Measurements from ENCODE around the gene DRICH1. TPM values are rescaled to one million over a fixed set of nuclear protein-coding genes. Genes with fewer than 3 reads are reported as not detected.
"Not testable (repeated sequence)": the region's sequence is repeated elsewhere in the genome, so short reads cannot be mapped to it uniquely, and the experiment has no call there.

DRICH1 gene
- total and polyA plus RNA-seq, 3 experiments from 2014 or later: 0.47 to 0.66 TPM; not detected in 1

DNA sequence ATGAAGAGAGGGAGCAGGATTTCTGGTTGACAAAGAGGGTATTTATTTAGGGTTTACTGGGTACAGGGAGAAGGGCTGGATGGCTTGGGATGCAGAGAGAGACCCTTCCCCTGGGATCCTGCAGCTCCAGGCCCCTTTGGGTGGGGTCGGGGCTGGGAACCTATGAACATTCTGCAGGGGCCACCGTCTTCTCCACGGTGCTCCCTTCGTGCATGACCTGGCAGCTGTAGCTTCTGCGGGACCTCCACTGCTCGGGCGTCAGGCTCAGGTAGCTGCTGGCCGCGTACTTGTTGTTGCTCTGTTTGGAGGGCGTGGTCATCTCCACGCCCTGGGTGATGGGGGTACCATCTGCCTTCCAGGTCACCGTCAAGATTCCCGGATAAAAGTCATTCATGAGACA lies 59.0 kb downstream of the DRICH1 start:
- H3K27me3 ChIP-seq (ENCODE audit: insufficient read depth, low read length, poor library complexity, severe bottlenecking); H3K4me3 ChIP-seq (ENCODE audit: low read length); POLR2A ChIA-PET; H3K27ac ChIP-seq (ENCODE audit: low read depth, low read length); H3K4me1 ChIP-seq (ENCODE audit: insufficient read depth, low read length); H3K4me3 Mint-ChIP-seq; H3K36me3 ChIP-seq (ENCODE audit: insufficient read depth, low read length); H3K27ac Mint-ChIP-seq; H3K36me3 Mint-ChIP-seq; H3K9me3 ChIP-seq (ENCODE audit: low read length); CTCF ChIA-PET; H3K4me1 Mint-ChIP-seq; H3K9me3 Mint-ChIP-seq; DNase-seq: not testable (repeated sequence)
- H3K27me3 Mint-ChIP-seq: peaks cover 21 to 25% of the 10 kb centered on the region in 2 donors

DNA sequence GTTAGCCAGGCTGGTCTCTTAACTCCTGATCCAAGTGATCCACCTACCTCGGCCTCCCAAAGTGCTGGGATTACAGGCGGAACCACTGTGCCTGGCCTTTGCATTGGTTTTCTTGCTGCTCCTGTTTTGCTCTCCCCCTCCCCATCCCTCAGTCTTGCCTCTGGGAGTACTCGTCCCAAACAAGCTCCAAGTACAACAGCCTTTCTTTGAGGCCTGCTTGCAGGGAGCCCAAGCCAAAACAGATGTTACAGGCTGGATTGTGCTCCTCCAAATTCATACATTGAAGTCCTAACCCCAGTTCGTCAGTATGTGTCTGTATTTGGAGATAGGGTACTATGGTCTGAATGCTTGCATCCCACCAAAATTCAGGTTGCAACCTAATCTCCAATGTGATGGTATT lies 60.6 kb downstream of the DRICH1 start:
- peaks cover 5% of the 10 kb centered on the region for H3K27me3 ChIP-seq (ENCODE audit: insufficient read depth, low read length, poor library complexity, severe bottlenecking)
- peaks cover 27% of the 10 kb centered on the region in 2 donors for H3K27me3 Mint-ChIP-seq
- no peak overlapping the region for H3K4me3 Mint-ChIP-seq
- H3K4me1 Mint-ChIP-seq: peaks cover 0 to 3% (median 0%) of the 10 kb centered on the region in 3 donors
- ChIA-PET POLR2A (no interaction called here), CTCF (no interaction called here)
- peaks cover 0 to 4% (median 0%) of the 10 kb centered on the region in 3 donors for H3K36me3 Mint-ChIP-seq
- DNase-seq: no peak
- H3K9me3 Mint-ChIP-seq: peaks cover 0 to 3% (median 0%) of the 10 kb centered on the region in 5 donors
- no peak overlapping the region for H3K27ac Mint-ChIP-seq
- no peaks in the 10 kb centered on the region for H3K36me3 ChIP-seq (ENCODE audit: insufficient read depth, low read length)
- H3K4me1 ChIP-seq (ENCODE audit: insufficient read depth, low read length): no peaks in the 10 kb centered on the region
- H3K9me3 ChIP-seq (ENCODE audit: low read length): no peaks in the 10 kb centered on the region
- no peak overlapping the region for H3K4me3 ChIP-seq (ENCODE audit: low read length)
- H3K27ac ChIP-seq (ENCODE audit: low read depth, low read length): no peak overlapping the region

DNA sequence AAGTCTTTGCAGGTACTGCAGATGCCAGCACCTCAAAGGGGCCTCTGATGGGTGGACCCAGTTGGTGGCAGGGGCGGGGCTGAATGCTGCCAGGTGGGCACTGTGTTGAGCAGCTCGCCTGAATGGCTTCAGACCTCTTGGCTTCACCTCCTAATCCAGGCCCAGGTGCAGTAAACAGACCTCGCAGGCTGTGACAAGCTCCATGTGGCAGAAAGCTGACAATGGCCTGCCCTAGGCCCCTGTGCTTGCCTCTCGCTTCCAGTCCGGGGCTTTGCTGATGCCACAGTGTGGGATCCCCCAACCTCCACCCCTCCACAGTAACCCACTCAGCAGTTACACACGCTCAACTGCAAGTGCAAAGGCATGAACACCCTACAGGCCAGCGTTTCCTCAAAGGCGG lies 61.4 kb downstream of the DRICH1 start:
- DNase-seq: no peak
- H3K4me3 ChIP-seq (ENCODE audit: low read length): no peak overlapping the region
- Mint-ChIP-seq H3K36me3 (peaks cover 0 to 4% (median 0%) of the 10 kb centered on the region in 3 donors), H3K9me3 (peaks cover 0 to 3% (median 0%) of the 10 kb centered on the region in 5 donors), H3K27ac (no peak overlapping the region), H3K4me1 (peaks cover 0 to 6% (median 2%) of the 10 kb centered on the region in 3 donors), H3K27me3 (peaks cover 23 to 25% of the 10 kb centered on the region in 2 donors), H3K4me3 (no peak overlapping the region)
- no peaks in the 10 kb centered on the region for H3K9me3 ChIP-seq (ENCODE audit: low read length)
- H3K27ac ChIP-seq (ENCODE audit: low read depth, low read length): no peak overlapping the region
- H3K36me3 ChIP-seq (ENCODE audit: insufficient read depth, low read length): no peaks in the 10 kb centered on the region
- H3K4me1 ChIP-seq (ENCODE audit: insufficient read depth, low read length): no peaks in the 10 kb centered on the region
- POLR2A ChIA-PET: no interaction called here
- CTCF ChIA-PET: no interaction called here
- peaks cover 9% of the 10 kb centered on the region for H3K27me3 ChIP-seq (ENCODE audit: insufficient read depth, low read length, poor library complexity, severe bottlenecking)

DNA sequence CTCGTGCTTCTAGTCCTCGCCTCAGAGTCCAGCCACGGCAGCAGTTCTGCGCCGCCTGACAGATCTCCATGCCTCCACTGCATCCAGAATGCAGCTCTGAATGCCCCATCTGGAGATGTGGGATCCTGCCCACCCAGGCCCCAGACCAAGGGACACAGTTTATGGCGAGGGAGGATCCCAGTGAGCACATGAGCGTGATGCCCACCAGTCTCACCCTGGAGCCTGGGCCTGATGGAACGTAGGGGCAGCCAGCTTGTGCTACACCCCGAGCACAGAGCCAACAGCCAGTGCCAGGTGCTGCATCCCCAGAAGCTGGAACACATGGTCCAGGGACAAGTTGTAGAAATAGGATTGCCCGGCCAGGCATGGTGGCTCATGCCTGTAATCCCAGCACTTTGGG lies 62.4 kb downstream of the DRICH1 start:
- no peak overlapping the region for H3K4me3 Mint-ChIP-seq
- ChIA-PET POLR2A (no interaction called here), CTCF (no interaction called here)
- H3K4me3 ChIP-seq (ENCODE audit: low read length): no peak overlapping the region
- H3K4me1 Mint-ChIP-seq: peaks cover 0 to 10% (median 5%) of the 10 kb centered on the region in 3 donors
- H3K9me3 ChIP-seq (ENCODE audit: low read length): no peaks in the 10 kb centered on the region
- peaks cover 0 to 3% (median 0%) of the 10 kb centered on the region in 5 donors for H3K9me3 Mint-ChIP-seq
- H3K27ac Mint-ChIP-seq: no peak overlapping the region
- DNase-seq: no peak
- H3K27me3 Mint-ChIP-seq: peaks cover 21 to 25% of the 10 kb centered on the region in 2 donors
- H3K36me3 ChIP-seq (ENCODE audit: insufficient read depth, low read length): no peaks in the 10 kb centered on the region
- peaks cover 0 to 4% (median 0%) of the 10 kb centered on the region in 3 donors for H3K36me3 Mint-ChIP-seq
- no peaks in the 10 kb centered on the region for H3K4me1 ChIP-seq (ENCODE audit: insufficient read depth, low read length)
- H3K27ac ChIP-seq (ENCODE audit: low read depth, low read length): no peak overlapping the region
- H3K27me3 ChIP-seq (ENCODE audit: insufficient read depth, low read length, poor library complexity, severe bottlenecking): peaks cover 14% of the 10 kb centered on the region

DNA sequence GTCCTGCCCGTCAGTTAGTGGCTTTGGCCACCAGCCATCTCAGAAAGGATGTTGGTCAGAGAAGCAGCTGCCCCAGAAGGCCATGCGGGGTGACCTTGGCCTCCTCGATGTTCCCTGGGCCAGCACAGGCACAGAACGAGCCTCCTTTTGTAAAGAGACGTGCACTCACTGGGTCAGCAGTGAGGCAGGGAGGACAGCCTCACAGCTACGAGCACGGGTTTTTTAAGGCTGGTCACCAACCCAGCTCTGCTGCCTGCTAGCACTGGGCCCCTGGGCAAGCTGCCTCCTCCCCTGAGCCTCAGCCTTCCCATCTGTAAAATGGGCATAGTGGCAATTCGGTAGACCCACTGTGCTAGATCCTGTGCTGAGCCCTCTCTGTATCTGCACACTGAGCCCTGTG lies 62.8 kb downstream of the DRICH1 start:
- DNase-seq: no peak
- Histone ChIP-seq H3K9me3 (ENCODE audit: low read length) (no peaks in the 10 kb centered on the region), H3K4me1 (ENCODE audit: insufficient read depth, low read length) (no peaks in the 10 kb centered on the region), H3K27me3 (ENCODE audit: insufficient read depth, low read length, poor library complexity, severe bottlenecking) (peaks cover 14% of the 10 kb centered on the region), H3K4me3 (ENCODE audit: low read length) (no peak overlapping the region), H3K36me3 (ENCODE audit: insufficient read depth, low read length) (no peaks in the 10 kb centered on the region), H3K27ac (ENCODE audit: low read depth, low read length) (no peak overlapping the region)
- no peak overlapping the region for H3K4me3 Mint-ChIP-seq
- CTCF ChIA-PET: no interaction called here
- peaks cover 0 to 10% (median 5%) of the 10 kb centered on the region in 3 donors for H3K4me1 Mint-ChIP-seq
- no peak overlapping the region for H3K27ac Mint-ChIP-seq
- peaks cover 0 to 3% (median 0%) of the 10 kb centered on the region in 5 donors for H3K9me3 Mint-ChIP-seq
- peaks cover 25 to 29% of the 10 kb centered on the region in 2 donors for H3K27me3 Mint-ChIP-seq
- peaks cover 0 to 4% (median 0%) of the 10 kb centered on the region in 3 donors for H3K36me3 Mint-ChIP-seq
- POLR2A ChIA-PET: no interaction called here

DNA sequence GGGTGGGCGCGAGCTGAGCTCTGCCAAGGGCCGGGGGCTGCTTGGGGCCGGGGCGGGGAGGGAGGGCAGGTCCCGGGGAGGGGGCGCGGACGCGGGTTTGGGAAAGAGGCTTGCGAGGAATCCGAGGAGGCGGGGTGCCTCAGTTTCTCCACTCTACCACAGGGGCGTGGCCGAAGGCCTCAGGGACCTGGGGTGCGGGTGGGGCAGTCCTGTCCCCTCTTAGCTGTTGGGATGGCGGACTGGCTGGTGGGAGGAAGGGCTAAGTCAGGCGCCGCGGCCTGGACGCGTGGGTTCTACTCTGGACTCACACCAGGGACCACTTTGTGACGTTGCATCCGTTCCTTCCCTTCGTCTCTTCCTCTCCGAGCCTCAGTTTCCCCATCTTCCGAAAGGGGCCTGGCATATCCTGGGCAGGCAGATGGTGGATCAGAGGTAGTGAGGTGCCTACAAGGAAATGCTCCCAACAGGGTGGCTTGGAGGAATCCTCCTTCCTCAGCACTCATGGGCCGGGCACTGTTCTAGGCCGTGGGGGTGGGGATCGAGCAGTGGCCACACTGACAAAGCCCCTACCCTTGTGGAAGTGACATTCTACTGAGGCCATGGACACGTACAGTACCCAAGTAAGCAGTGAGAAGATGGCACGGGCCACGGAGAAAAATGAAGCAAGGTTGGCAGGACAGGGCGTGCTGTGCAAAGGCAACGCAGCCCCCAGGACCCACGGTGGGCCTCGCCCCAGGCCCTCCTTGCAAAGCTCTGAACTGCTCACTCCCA lies 65.2 kb downstream of the DRICH1 start:
- no peaks in the 10 kb centered on the region for H3K36me3 ChIP-seq (ENCODE audit: insufficient read depth, low read length)
- Mint-ChIP-seq H3K36me3 (peaks cover 0 to 3% (median 0%) of the 10 kb centered on the region in 3 donors), H3K9me3 (peaks cover 0 to 2% (median 0%) of the 10 kb centered on the region in 5 donors), H3K27me3 (peaks cover 33 to 42% of the 10 kb centered on the region in 2 donors), H3K4me1 (peaks cover 0 to 10% (median 5%) of the 10 kb centered on the region in 3 donors), H3K4me3 (peak overlapping the region in 6 of 7 donors; percentile 36 to 70 (median 54)), H3K27ac (peak overlapping the region in 1 of 8 donors; percentile 34)
- ChIA-PET CTCF (no interaction called here), POLR2A (no interaction called here)
- no peak overlapping the region for H3K4me3 ChIP-seq (ENCODE audit: low read length)
- H3K27ac ChIP-seq (ENCODE audit: low read depth, low read length): no peak overlapping the region
- H3K4me1 ChIP-seq (ENCODE audit: insufficient read depth, low read length): no peaks in the 10 kb centered on the region
- H3K9me3 ChIP-seq (ENCODE audit: low read length): no peaks in the 10 kb centered on the region
- H3K27me3 ChIP-seq (ENCODE audit: insufficient read depth, low read length, poor library complexity, severe bottlenecking): peaks cover 14% of the 10 kb centered on the region
- DNase-seq: no peak

DNA sequence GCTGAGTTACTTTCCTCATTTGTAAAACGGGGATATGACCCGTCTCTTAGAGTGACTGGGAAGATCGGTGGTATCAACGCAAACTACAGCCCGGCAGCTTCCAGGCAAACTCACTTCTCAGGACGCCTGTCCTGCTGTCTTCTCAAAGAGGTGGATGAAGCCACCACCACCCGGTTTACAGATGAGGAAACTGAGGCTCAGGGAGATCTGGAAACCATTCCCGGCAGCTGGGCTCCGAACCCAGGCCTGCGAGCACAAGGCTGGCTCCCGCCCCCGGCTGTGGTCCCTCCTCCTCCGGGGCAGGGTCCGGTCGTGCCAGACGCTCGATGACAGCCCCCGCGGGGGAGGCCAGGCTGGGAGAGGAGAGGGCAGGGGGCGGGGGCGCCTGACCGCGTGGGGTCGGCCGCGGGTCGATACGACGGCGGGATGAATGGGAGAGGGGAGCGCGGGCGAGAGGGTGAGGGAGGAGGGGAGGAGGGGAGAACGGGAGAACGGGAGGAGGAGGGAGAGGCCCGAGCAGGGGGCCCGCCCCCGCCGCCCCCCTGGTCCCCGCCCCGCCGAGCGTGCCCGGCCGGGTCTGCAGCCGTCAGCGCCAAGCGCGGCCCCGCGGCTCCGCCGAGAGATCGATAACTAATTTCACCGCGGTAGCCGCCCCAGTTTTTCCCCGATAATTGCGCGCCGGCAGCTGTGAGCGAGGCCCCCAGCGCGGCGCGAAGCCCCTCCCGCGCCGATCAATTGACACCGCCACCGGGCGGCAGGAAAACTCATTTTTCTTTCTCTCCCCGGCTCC lies 66.0 kb downstream of the DRICH1 start:
- CTCF ChIA-PET: no interaction called here
- H3K27me3 Mint-ChIP-seq: peaks cover 33 to 42% of the 10 kb centered on the region in 2 donors
- peak overlapping the region in 4 of 8 donors; percentile 26 to 79 (median 46) for H3K27ac Mint-ChIP-seq
- no peaks in the 10 kb centered on the region for H3K36me3 ChIP-seq (ENCODE audit: insufficient read depth, low read length)
- H3K27ac ChIP-seq (ENCODE audit: low read depth, low read length): no peak overlapping the region
- no peaks in the 10 kb centered on the region for H3K4me1 ChIP-seq (ENCODE audit: insufficient read depth, low read length)
- POLR2A ChIA-PET: no interaction called here
- peaks cover 0 to 10% (median 5%) of the 10 kb centered on the region in 3 donors for H3K4me1 Mint-ChIP-seq
- no peaks in the 10 kb centered on the region for H3K9me3 ChIP-seq (ENCODE audit: low read length)
- no peak for DNase-seq
- no peaks in the 10 kb centered on the region for H3K9me3 Mint-ChIP-seq
- peaks cover 14% of the 10 kb centered on the region for H3K27me3 ChIP-seq (ENCODE audit: insufficient read depth, low read length, poor library complexity, severe bottlenecking)
- H3K4me3 Mint-ChIP-seq: peak overlapping the region; percentile 64 to 93 (median 82)
- peak overlapping the region; percentile 61 for H3K4me3 ChIP-seq (ENCODE audit: low read length)
- H3K36me3 Mint-ChIP-seq: no peaks in the 10 kb centered on the region

All from CD8-positive, alpha-beta memory T cell (primary cell).